ENCODE data around the gene SLC25A30.

Gene SLC25A30

GRCh38 chr13:45416516-45417128 lies 1.6 kb downstream of the SLC25A30 start:
- Histone ChIP-seq H3K27ac (ENCODE audit: low read length) (peak overlapping the region; percentile 90), H3K4me2 (ENCODE audit: low read length) (peak overlapping the region; percentile 84), H2AFZ (ENCODE audit: low read depth, low read length) (no peak overlapping the region), H3K79me2 (ENCODE audit: low read length) (peaks cover 20% of the 10 kb centered on the region), H4K20me1 (ENCODE audit: insufficient read depth, low read length) (no peaks in the 10 kb centered on the region), H3K9ac (ENCODE audit: low read length) (peak overlapping the region; percentile 66), H3K4me3 (ENCODE audit: low read length) (peak overlapping the region; percentile 80), H3K27me3 (ENCODE audit: low read depth, low read length) (no peaks in the 10 kb centered on the region), H3K36me3 (replicated peaks; ENCODE audit: low read depth, low read length) (peaks cover 4% of the 10 kb centered on the region), H3K4me1 (ENCODE audit: low read length) (peaks cover 4% of the 10 kb centered on the region; the same call in 1 of the 2 replicates), H3K9me3 (ENCODE audit: insufficient read depth, low read length) (no peaks in the 10 kb centered on the region)
- TF ChIP-seq, protein P1, sequence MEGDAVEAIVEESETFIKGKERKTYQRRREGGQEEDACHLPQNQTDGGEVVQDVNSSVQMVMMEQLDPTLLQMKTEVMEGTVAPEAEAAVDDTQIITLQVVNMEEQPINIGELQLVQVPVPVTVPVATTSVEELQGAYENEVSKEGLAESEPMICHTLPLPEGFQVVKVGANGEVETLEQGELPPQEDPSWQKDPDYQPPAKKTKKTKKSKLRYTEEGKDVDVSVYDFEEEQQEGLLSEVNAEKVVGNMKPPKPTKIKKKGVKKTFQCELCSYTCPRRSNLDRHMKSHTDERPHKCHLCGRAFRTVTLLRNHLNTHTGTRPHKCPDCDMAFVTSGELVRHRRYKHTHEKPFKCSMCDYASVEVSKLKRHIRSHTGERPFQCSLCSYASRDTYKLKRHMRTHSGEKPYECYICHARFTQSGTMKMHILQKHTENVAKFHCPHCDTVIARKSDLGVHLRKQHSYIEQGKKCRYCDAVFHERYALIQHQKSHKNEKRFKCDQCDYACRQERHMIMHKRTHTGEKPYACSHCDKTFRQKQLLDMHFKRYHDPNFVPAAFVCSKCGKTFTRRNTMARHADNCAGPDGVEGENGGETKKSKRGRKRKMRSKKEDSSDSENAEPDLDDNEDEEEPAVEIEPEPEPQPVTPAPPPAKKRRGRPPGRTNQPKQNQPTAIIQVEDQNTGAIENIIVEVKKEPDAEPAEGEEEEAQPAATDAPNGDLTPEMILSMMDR (IDR thresholded peaks at IDR 0.05; ENCODE audit: low read depth, low read length), result no peak
- no peak for TF ChIP-seq EZH2phosphoT487 (IDR thresholded peaks at IDR 0.05; ENCODE audit: low read depth)

- Histone ChIP-seq H4K20me1 (ENCODE audit: insufficient read depth, low read length) (no peaks in the 10 kb centered on the region), H3K27me3 (ENCODE audit: low read depth, low read length) (no peaks in the 10 kb centered on the region), H3K4me1 (ENCODE audit: low read length) (peaks cover 4% of the 10 kb centered on the region; the same call in 1 of the 2 replicates), H3K4me3 (ENCODE audit: low read length) (no peak overlapping the region), H3K4me2 (ENCODE audit: low read length) (no peak overlapping the region), H3K9ac (ENCODE audit: low read length) (no peak overlapping the region), H3K27ac (ENCODE audit: low read length) (no peak overlapping the region), H3K79me2 (ENCODE audit: low read length) (peaks cover 20% of the 10 kb centered on the region), H2AFZ (ENCODE audit: low read depth, low read length) (no peak overlapping the region), H3K9me3 (ENCODE audit: insufficient read depth, low read length) (no peaks in the 10 kb centered on the region), H3K36me3 (replicated peaks; ENCODE audit: low read depth, low read length) (peaks cover 6% of the 10 kb centered on the region)
- no peak for TF ChIP-seq EZH2phosphoT487 (IDR thresholded peaks at IDR 0.05; ENCODE audit: low read depth)
- TF ChIP-seq, protein P1 (IDR thresholded peaks at IDR 0.05; ENCODE audit: low read depth, low read length), result no peak
Measured at GRCh38 chr13:45415112-45415511, 3.1 kb downstream of the SLC25A30 start.

DNA sequence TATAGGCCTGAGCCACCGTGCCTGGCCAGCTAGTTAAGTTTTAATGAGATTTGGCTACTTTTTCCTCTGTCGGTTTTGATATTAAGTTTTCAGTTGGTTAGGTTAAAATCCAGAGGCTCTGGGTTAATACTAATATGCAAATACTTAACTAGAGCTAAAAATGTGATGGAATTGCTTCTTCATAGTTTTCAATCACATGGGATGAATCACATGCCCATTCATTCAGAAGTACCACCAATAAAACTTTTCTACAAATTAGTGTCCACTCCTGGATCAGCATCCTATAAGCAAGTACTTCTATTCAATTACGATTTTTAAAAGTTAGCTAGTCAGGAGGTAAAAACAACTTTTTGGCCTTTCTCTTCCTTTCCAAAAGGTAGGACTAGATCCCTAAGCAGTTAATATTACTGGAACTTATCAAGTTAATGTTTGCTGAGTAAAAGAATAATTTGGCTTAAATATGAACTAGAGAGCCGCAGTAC lies 4.3 kb downstream of the SLC25A30 start:
- no peak overlapping the region for H2AFZ ChIP-seq (ENCODE audit: low read depth, low read length)
- no peaks in the 10 kb centered on the region for H4K20me1 ChIP-seq (ENCODE audit: insufficient read depth, low read length)
- no peaks in the 10 kb centered on the region for H3K9me3 ChIP-seq (ENCODE audit: insufficient read depth, low read length)
- TF ChIP-seq, protein P1 (IDR thresholded peaks at IDR 0.05; ENCODE audit: low read depth, low read length), result no peak
- no peak for TF ChIP-seq EZH2phosphoT487 (IDR thresholded peaks at IDR 0.05; ENCODE audit: low read depth)
- no peak overlapping the region for H3K4me3 ChIP-seq (ENCODE audit: low read length)
- H3K4me1 ChIP-seq (ENCODE audit: low read length), result peaks cover 4% of the 10 kb centered on the region; the same call in 1 of the 2 replicates
- H3K36me3 ChIP-seq (replicated peaks; ENCODE audit: low read depth, low read length), result peaks cover 9% of the 10 kb centered on the region
- no peak overlapping the region for H3K4me2 ChIP-seq (ENCODE audit: low read length)
- H3K27ac ChIP-seq (ENCODE audit: low read length), result no peak overlapping the region
- H3K9ac ChIP-seq (ENCODE audit: low read length), result no peak overlapping the region
- H3K27me3 ChIP-seq (ENCODE audit: low read depth, low read length), result no peaks in the 10 kb centered on the region
- peaks cover 20% of the 10 kb centered on the region for H3K79me2 ChIP-seq (ENCODE audit: low read length)

GRCh38 chr13:45412274-45413049 lies 5.7 kb downstream of the SLC25A30 start:
- no peak for TF ChIP-seq EZH2phosphoT487 (IDR thresholded peaks at IDR 0.05; ENCODE audit: low read depth)
- TF ChIP-seq, protein P1 (IDR thresholded peaks at IDR 0.05; ENCODE audit: low read depth, low read length), result no peak
- no peak overlapping the region for H2AFZ ChIP-seq (ENCODE audit: low read depth, low read length)
- no peaks in the 10 kb centered on the region for H3K27me3 ChIP-seq (ENCODE audit: low read depth, low read length)
- H3K9me3 ChIP-seq (ENCODE audit: insufficient read depth, low read length), result no peaks in the 10 kb centered on the region
- H3K4me3 ChIP-seq (ENCODE audit: low read length), result no peak overlapping the region
- no peak overlapping the region for H3K27ac ChIP-seq (ENCODE audit: low read length)
- peaks cover 4% of the 10 kb centered on the region; the same call in 1 of the 2 replicates for H3K4me1 ChIP-seq (ENCODE audit: low read length)
- H3K9ac ChIP-seq (ENCODE audit: low read length), result no peak overlapping the region
- H3K79me2 ChIP-seq (ENCODE audit: low read length), result peaks cover 20% of the 10 kb centered on the region
- peaks cover 17% of the 10 kb centered on the region for H3K36me3 ChIP-seq (replicated peaks; ENCODE audit: low read depth, low read length)
- no peaks in the 10 kb centered on the region for H4K20me1 ChIP-seq (ENCODE audit: insufficient read depth, low read length)
- H3K4me2 ChIP-seq (ENCODE audit: low read length), result no peak overlapping the region
